CD4-positive, alpha-beta T cell (primary cell): ENCODE measurements around the gene TSPAN9. TPM values are rescaled to one million over a fixed set of nuclear protein-coding genes. Genes with fewer than 3 reads are reported as not detected.

ENCODE experiments used
- ATAC-seq: fragments of 200-7000 bp; cut with Tn5 transposase; one replicate; pipeline ENCODE4 v1.10.0; 2022; ENCODE audit warnings: mild to moderate bottlenecking; ENCODE audit not compliant: poor library complexity
- CTCF ChIA-PET: fragments of 350-600 bp; sonication (Branson Sonifier 250); formaldehyde crosslinking; loops from one replicate; lab custom pipeline; 2021; ENCODE audit warnings: antibody characterized with exemption, inconsistent platforms; lab: Charles Lee
- POLR2A ChIA-PET: fragments of 350-600 bp; sonication (Branson Sonifier 250); formaldehyde crosslinking; loops from one replicate; lab custom pipeline; 2021; ENCODE audit warnings: antibody characterized with exemption, inconsistent platforms; lab: Charles Lee
- DNase-seq, 14 experiments: peaks; one replicate each; pipeline ENCODE4 v3.0.0-alpha.2; 2013 to 2020; ENCODE audit warnings: mixed read lengths in 2 of 14
- H3K27ac ChIP-seq, 2 donors: one replicate each; pipeline versions ENCODE4 v1.5.1 to v1.7.0; 2013; ENCODE audit warnings: low read length in 2 of 2, low read depth in 1 of 2, mild to moderate bottlenecking in 1 of 2
- H3K27me3 ChIP-seq, 2 experiments: 1 replicate in 1 of 2; 2 replicates in 1 of 2; pipeline versions ENCODE4 v1.6.1 to v1.7.0; 2013; ENCODE audit warnings: low read length in 2 of 2, control low read depth in 1 of 2, mild to moderate bottlenecking in 1 of 2, moderate library complexity in 1 of 2; ENCODE audit not compliant: insufficient read depth in 2 of 2, control insufficient read depth in 1 of 2
- H3K36me3 ChIP-seq: one replicate; pipeline ENCODE4 v1.6.1; 2013; ENCODE audit warnings: low read length, control low read depth; ENCODE audit not compliant: insufficient read depth
- H3K4me1 ChIP-seq: one replicate; pipeline ENCODE4 v1.6.1; 2013; ENCODE audit warnings: low read length, control low read depth; ENCODE audit not compliant: insufficient read depth
- H3K4me3 ChIP-seq: one replicate; pipeline ENCODE4 v1.5.1; 2013; ENCODE audit warnings: mild to moderate bottlenecking, low read length, moderate library complexity
- H3K9me3 ChIP-seq, 2 experiments: 1 replicate in 1 of 2; 2 replicates in 1 of 2; pipeline versions ENCODE4 v1.6.1 to v1.7.0; 2013; ENCODE audit warnings: low read length in 2 of 2, mild to moderate bottlenecking in 2 of 2, control low read depth in 1 of 2, moderate library complexity in 1 of 2; ENCODE audit not compliant: control insufficient read depth in 1 of 2, insufficient read depth in 1 of 2
- H3K27ac Mint-ChIP-seq: one replicate; pipeline ENCODE4 v1.8.0; 2020; ENCODE audit warnings: mixed read lengths
- H3K27me3 Mint-ChIP-seq: one replicate; pipeline ENCODE4 v1.8.0; 2021; ENCODE audit warnings: mixed read lengths
- H3K36me3 Mint-ChIP-seq: one replicate; pipeline ENCODE4 v1.8.0; 2021; ENCODE audit warnings: low read depth, mixed read lengths
- H3K4me1 Mint-ChIP-seq: one replicate; pipeline ENCODE4 v1.8.0; 2021; ENCODE audit warnings: low read depth, mixed read lengths
- H3K4me3 Mint-ChIP-seq: one replicate; pipeline ENCODE4 v1.8.0; 2020; ENCODE audit warnings: mild to moderate bottlenecking, mixed read lengths
- H3K9me3 Mint-ChIP-seq: one replicate; pipeline ENCODE4 v1.8.0; 2020; ENCODE audit warnings: mixed read lengths
- CTCF ChIP-seq: fragments of 200-600 bp; IDR thresholded peaks from one replicate; pipeline ENCODE4 v1.8.0; 2022; ENCODE audit warnings: antibody characterized with exemption, mild to moderate bottlenecking
- intact Hi-C, 2 experiments: fragments of 100-400 bp; cut with DNase I in 1 of 2; cut with micrococcal nuclease in 1 of 2; formaldehyde crosslinking; loops; one replicate each; pipeline versions ENCODE4 v1.15.1 to v1.9.0; 2023 to 2025; cut with DNase I, micrococcal nuclease
- total RNA-seq, 174 experiments: library from RNA in 2 of 174; stranded (reverse) in 2 of 174; gene quantifications; one replicate each; pipeline ENCODE4 v1.2.3 and lab custom pipeline; 2021 to 2026

Gene TSPAN9
- total RNA-seq, 2 experiments from 2014 or later, result 0.82 to 1.3 TPM

GRCh38 chr12:3097186-3097804 is 20.1 kb downstream of the TSPAN9 start:
- TF ChIP-seq CTCF, result no peak
- Mint-ChIP-seq H3K27me3 (no peaks in the 10 kb centered on the region), H3K4me3 (no peak overlapping the region), H3K27ac (no peak overlapping the region), H3K4me1 (no peaks in the 10 kb centered on the region), H3K9me3 (peaks cover 11% of the 10 kb centered on the region), H3K36me3 (peaks cover 5% of the 10 kb centered on the region)
- DNase-seq (peak in 1 of 14 experiments; percentile 2), ATAC-seq (no peak)
- POLR2A ChIA-PET, result no interaction called here
- peaks cover 7% of the 10 kb centered on the region for H3K4me1 ChIP-seq
- no peak overlapping the region for H3K4me3 ChIP-seq
- H3K27me3 ChIP-seq, result no peaks in the 10 kb centered on the region
- peaks cover 13 to 18% of the 10 kb centered on the region in 2 experiments for H3K9me3 ChIP-seq
- intact Hi-C loops, result no loop called here
- no peak overlapping the region for H3K27ac ChIP-seq
- CTCF ChIA-PET, result no interaction called here
- no peaks in the 10 kb centered on the region for H3K36me3 ChIP-seq

- DNase-seq (no peak), ATAC-seq (no peak)
- Histone ChIP-seq H3K4me1 (peaks cover 7% of the 10 kb centered on the region), H3K36me3 (no peaks in the 10 kb centered on the region), H3K27me3 (no peaks in the 10 kb centered on the region), H3K9me3 (peaks cover 13 to 18% of the 10 kb centered on the region in 2 experiments), H3K27ac (no peak overlapping the region), H3K4me3 (no peak overlapping the region)
- intact Hi-C loops, result no loop called here
- TF ChIP-seq CTCF, result no peak
- H3K36me3 Mint-ChIP-seq, result peaks cover 5% of the 10 kb centered on the region
- H3K27me3 Mint-ChIP-seq, result no peaks in the 10 kb centered on the region
- no peak overlapping the region for H3K4me3 Mint-ChIP-seq
- peaks cover 11% of the 10 kb centered on the region for H3K9me3 Mint-ChIP-seq
- no peaks in the 10 kb centered on the region for H3K4me1 Mint-ChIP-seq
- H3K27ac Mint-ChIP-seq, result no peak overlapping the region
- ChIA-PET CTCF (no interaction called here), POLR2A (no interaction called here)
These were observed 20.7 kb downstream of the TSPAN9 start for GRCh38 chr12:3097836-3098235.

- no peak for ATAC-seq
- POLR2A ChIA-PET, result no interaction called here
- peaks cover 5% of the 10 kb centered on the region for H3K36me3 Mint-ChIP-seq
- intact Hi-C loops, result no loop called here
- Histone ChIP-seq H3K9me3 (peaks cover 13 to 18% of the 10 kb centered on the region in 2 experiments), H3K27me3 (no peaks in the 10 kb centered on the region), H3K36me3 (no peaks in the 10 kb centered on the region), H3K27ac (no peak overlapping the region), H3K4me3 (no peak overlapping the region), H3K4me1 (peaks cover 7% of the 10 kb centered on the region)
- no peaks in the 10 kb centered on the region for H3K27me3 Mint-ChIP-seq
- H3K4me3 Mint-ChIP-seq, result no peak overlapping the region
- CTCF ChIA-PET, result no interaction called here
- H3K4me1 Mint-ChIP-seq, result no peaks in the 10 kb centered on the region
- no peak overlapping the region for H3K27ac Mint-ChIP-seq
- no peak for TF ChIP-seq CTCF
- no peak for DNase-seq
- H3K9me3 Mint-ChIP-seq, result peaks cover 11% of the 10 kb centered on the region
These were observed 21.3 kb downstream of the TSPAN9 start for GRCh38 chr12:3098436-3098835.
